WTC11 (cell line): ENCODE measurements around the gene PSPC1. TPM values are rescaled to one million over a fixed set of nuclear protein-coding genes. Genes with fewer than 3 reads are reported as not detected.
A peak's percentile ranks its signal among the peaks of the same experiment; 100 is the strongest.
"Not testable (repeated sequence)": the region's sequence is repeated elsewhere in the genome, so short reads cannot be mapped to it uniquely, and the experiment has no call there.

Experiments used
- ATAC-seq: fragments of 200-7000 bp; cut with Tn5 transposase; 2 replicates; pipeline ENCODE4 v1.10.0; 2021; ENCODE audit warnings: mild to moderate bottlenecking, moderate library complexity
- CTCF ChIA-PET: fragments of 300-600 bp; sonication (Branson Sonifier 250); formaldehyde crosslinking; loops from one replicate; lab custom pipeline; 2021; ENCODE audit warnings: antibody characterized with exemption; lab: Charles Lee
- POLR2A ChIA-PET: fragments of 350-600 bp; sonication (Branson Sonifier 250); formaldehyde crosslinking; loops from one replicate; lab custom pipeline; 2021; ENCODE audit warnings: antibody characterized with exemption; lab: Charles Lee
- DNase-seq: peaks from one replicate; pipeline ENCODE4 v3.0.0; 2021; ENCODE audit warnings: low spot score
- H3K27ac Mint-ChIP-seq: 2 replicates; pipeline ENCODE4 v1.8.0; 2021; ENCODE audit warnings: mixed read lengths
- H3K27me3 Mint-ChIP-seq: 2 replicates; pipeline ENCODE4 v1.8.0; 2021; ENCODE audit warnings: low read depth, mild to moderate bottlenecking, moderate library complexity, mixed read lengths
- H3K36me3 Mint-ChIP-seq: 2 replicates; pipeline ENCODE4 v1.8.0; 2021; ENCODE audit warnings: mixed read lengths
- H3K4me1 Mint-ChIP-seq: 2 replicates; pipeline ENCODE4 v1.8.0; 2022; ENCODE audit warnings: mixed read lengths
- H3K4me3 Mint-ChIP-seq: 2 replicates; pipeline ENCODE4 v1.8.0; 2021; ENCODE audit warnings: mild to moderate bottlenecking, moderate library complexity, mixed read lengths
- H3K9me3 Mint-ChIP-seq: 2 replicates; pipeline ENCODE4 v1.8.0; 2021; ENCODE audit warnings: mixed read lengths
- ATF1 ChIP-seq: sonication (generic); formaldehyde crosslinking; IDR thresholded peaks from 2 replicates; pipeline ENCODE4 v1.8.1; 2023; ENCODE audit warnings: mild to moderate bottlenecking, moderate library complexity, missing genetic modification reagents
- CBFB ChIP-seq: sonication (generic); formaldehyde crosslinking; IDR thresholded peaks from 2 replicates; pipeline ENCODE4 v1.8.1; 2022; ENCODE audit warnings: mild to moderate bottlenecking, low read depth, missing genetic modification reagents
- CDX4 ChIP-seq: fragments of 250-450 bp; sonication (Bioruptor Pico); IDR thresholded peaks from 2 replicates; pipeline ENCODE4 v1.9.0; 2021; ENCODE audit warnings: moderate library complexity, mild to moderate bottlenecking, inconsistent platforms, borderline replicate concordance
- CREM ChIP-seq: sonication (generic); formaldehyde crosslinking; IDR thresholded peaks from 2 replicates; pipeline ENCODE4 v1.8.1; 2022; ENCODE audit warnings: mild to moderate bottlenecking, missing genetic modification reagents, moderate library complexity
- E2F4 ChIP-seq: sonication (generic); formaldehyde crosslinking; IDR thresholded peaks from 2 replicates; pipeline ENCODE4 v1.8.1; 2022; ENCODE audit warnings: low read depth, mild to moderate bottlenecking, moderate library complexity, missing genetic modification reagents, borderline replicate concordance
- ETV6 ChIP-seq: sonication (generic); formaldehyde crosslinking; IDR thresholded peaks from 2 replicates; pipeline ENCODE4 v1.8.1; 2022; ENCODE audit warnings: mild to moderate bottlenecking, missing genetic modification reagents
- FOXP4 ChIP-seq: sonication (generic); formaldehyde crosslinking; IDR thresholded peaks from 2 replicates; pipeline ENCODE4 v1.8.0; 2022; ENCODE audit warnings: mild to moderate bottlenecking, missing genetic modification reagents
- GTF2I ChIP-seq: fragments of 250-450 bp; sonication (Bioruptor Pico); conservative IDR thresholded peaks from 2 replicates; pipeline ENCODE4 v1.4.0; 2021; ENCODE audit warnings: mild to moderate bottlenecking
- JAZF1 ChIP-seq: fragments of 250-450 bp; sonication (Bioruptor Pico); IDR thresholded peaks from 2 replicates; pipeline ENCODE4 v1.9.0; 2021; ENCODE audit warnings: moderate library complexity, mild to moderate bottlenecking, inconsistent platforms
- MAX ChIP-seq: sonication (generic); formaldehyde crosslinking; IDR thresholded peaks from 2 replicates; pipeline ENCODE4 v1.8.0; 2022; ENCODE audit warnings: mild to moderate bottlenecking, missing genetic modification reagents
- NFATC4 ChIP-seq: fragments of 250-450 bp; sonication (Bioruptor Pico); IDR thresholded peaks from 2 replicates; pipeline ENCODE4 v1.9.0; 2021; ENCODE audit warnings: mild to moderate bottlenecking
- SMAD4 ChIP-seq: sonication (generic); formaldehyde crosslinking; IDR thresholded peaks from 2 replicates; pipeline ENCODE4 v1.8.0; 2022; ENCODE audit warnings: mild to moderate bottlenecking, missing genetic modification reagents
- USF1 ChIP-seq: sonication (generic); formaldehyde crosslinking; IDR thresholded peaks from 2 replicates; pipeline ENCODE4 v1.8.0; 2022; ENCODE audit warnings: mild to moderate bottlenecking, missing genetic modification reagents
- ZNF121 ChIP-seq: sonication (generic); formaldehyde crosslinking; IDR thresholded peaks from 2 replicates; pipeline ENCODE4 v1.8.0; 2023; ENCODE audit warnings: missing genetic modification reagents
- ZSCAN18 ChIP-seq: fragments of 250-450 bp; sonication (Bioruptor Pico); IDR thresholded peaks from 2 replicates; pipeline ENCODE4 v2.1.2; 2022; ENCODE audit warnings: mild to moderate bottlenecking, moderate library complexity
- total RNA-seq: library from RNA; stranded (reverse); gene quantifications from 3 replicates; pipeline ENCODE4 v1.2.3, GENCODE V29; 2021

The PSPC1 gene
- total RNA-seq, 1 experiment from 2014 or later, result 67.5 TPM

GRCh38 chr13:19817106-19817505 lies 34.4 kb upstream of the PSPC1 start:
- H3K4me3 Mint-ChIP-seq, result no peak overlapping the region
- H3K27ac Mint-ChIP-seq, result 0 out of 2 replicates have a peak overlapping the region, but pooled peaks have one; percentile 17
- peaks cover 30% of the 10 kb centered on the region for H3K36me3 Mint-ChIP-seq
- no peak for DNase-seq
- H3K27me3 Mint-ChIP-seq, result no peaks in the 10 kb centered on the region
- H3K9me3 Mint-ChIP-seq, result peaks cover 9% of the 10 kb centered on the region
- ChIA-PET CTCF (interaction anchor here (1.3 to 1.4 kb wide), 2 partner anchors 15 to 22 kb away, joined by 3 read pairs; no protein-coding TSS in a partner anchor), POLR2A (no interaction called here)
- H3K4me1 Mint-ChIP-seq, result peaks cover 7% of the 10 kb centered on the region
- no peak for ATAC-seq
- TF ChIP-seq SMAD4, result no peak
- no peak for TF ChIP-seq MAX (CRISPR knock-in tag)
- TF ChIP-seq GTF2I (CRISPR knock-in tag), result no peak
- TF ChIP-seq ETV6 (CRISPR knock-in tag), result no peak
- TF ChIP-seq CDX4, result no peak
- TF ChIP-seq FOXP4 (CRISPR knock-in tag), result no peak
- no peak for TF ChIP-seq ATF1

GRCh38 chr13:19815842-19816241 lies 33.1 kb upstream of the PSPC1 start:
- CTCF ChIA-PET, result interaction anchor here (0.6 kb wide), 1 partner anchor 17 kb away, joined by 6 read pairs; no protein-coding TSS in a partner anchor
- H3K36me3 Mint-ChIP-seq, result peaks cover 28% of the 10 kb centered on the region
- H3K4me3 Mint-ChIP-seq, DNase-seq, H3K27ac Mint-ChIP-seq, H3K9me3 Mint-ChIP-seq, H3K4me1 Mint-ChIP-seq, POLR2A ChIA-PET, H3K27me3 Mint-ChIP-seq, ATAC-seq: not testable (repeated sequence)
- peak; percentile 12; the same call in 1 of the 2 replicates for TF ChIP-seq ZNF121 (CRISPR knock-in tag)

GRCh38 chr13:19810996-19811881 lies 28.5 kb upstream of the PSPC1 start:
- Mint-ChIP-seq H3K4me1 (no peaks in the 10 kb centered on the region), H3K27me3 (no peaks in the 10 kb centered on the region), H3K9me3 (no peaks in the 10 kb centered on the region; the same call in 1 of the 2 replicates), H3K36me3 (peaks cover 10% of the 10 kb centered on the region), H3K4me3 (no peak overlapping the region), H3K27ac (no peak overlapping the region)
- TF ChIP-seq CBFB (no peak), E2F4 (CRISPR knock-in tag) (no peak), ZSCAN18 (no peak), CREM (no peak), NFATC4 (CRISPR knock-in tag) (no peak), JAZF1 (CRISPR knock-in tag) (no peak), USF1 (CRISPR knock-in tag) (no peak)
- ATAC-seq (no peak), DNase-seq (no peak)
- CTCF ChIA-PET, result no interaction called here
- POLR2A ChIA-PET, result no interaction called here
